HG02943 (cell line): ENCODE results near the gene TXNDC5.

Experiments used
- ATAC-seq: cut with Tn5 transposase; IDR thresholded peaks from one replicate; pipeline ENCODE4 v1.9.1; 2021; ENCODE audit warnings: mild to moderate bottlenecking, low read depth, moderate library complexity; ENCODE audit not compliant: unreplicated experiment

Gene TXNDC5

GRCh38 chr6:7910654-7911344 is at the start of gene TXNDC5:
TXNDC5 (minus strand) TSS chr6:7910788; CDS start chr6:7910776, 12 bp downstream.
- ATAC-seq, result peak; percentile 54

- ATAC-seq, result no peak
Measured at GRCh38 chr6:7960141-7960540, 49.6 kb upstream of the TXNDC5 start.

- no peak for ATAC-seq
Measured at GRCh38 chr6:7959453-7959852, 48.9 kb upstream of the TXNDC5 start.

GRCh38 chr6:7958464-7958863 is 47.9 kb upstream of the TXNDC5 start:
- ATAC-seq, result no peak

GRCh38 chr6:7956257-7956656 is 45.7 kb upstream of the TXNDC5 start:
- no peak for ATAC-seq

GRCh38 chr6:7954477-7955200 is 44.1 kb upstream of the TXNDC5 start:
- no peak for ATAC-seq

- no peak for ATAC-seq
Measured at GRCh38 chr6:7953753-7954152, 43.2 kb upstream of the TXNDC5 start.

- no peak for ATAC-seq
Measured at GRCh38 chr6:7939864-7940228, 29.3 kb upstream of the TXNDC5 start.

- ATAC-seq, result no peak
Measured at GRCh38 chr6:7939184-7939863, 28.7 kb upstream of the TXNDC5 start.

GRCh38 chr6:7938562-7939183 is 28.1 kb upstream of the TXNDC5 start:
- ATAC-seq, result no peak

GRCh38 chr6:7933794-7934193 is 23.2 kb upstream of the TXNDC5 start:
- peak; percentile 55 for ATAC-seq

GRCh38 chr6:7932625-7933024 is 22.0 kb upstream of the TXNDC5 start:
- ATAC-seq, result no peak

GRCh38 chr6:7924867-7925266 is 14.3 kb upstream of the TXNDC5 start:
- no peak for ATAC-seq

- no peak for ATAC-seq
Measured at GRCh38 chr6:7922596-7922995, 12.0 kb upstream of the TXNDC5 start.

- ATAC-seq, result no peak
Measured at GRCh38 chr6:7921632-7922092, 11.1 kb upstream of the TXNDC5 start.

GRCh38 chr6:7921046-7921445 is 10.5 kb upstream of the TXNDC5 start:
- no peak for ATAC-seq

- ATAC-seq, result no peak
Measured at GRCh38 chr6:7920425-7920824, 9.8 kb upstream of the TXNDC5 start.

GRCh38 chr6:7919871-7920270 is 9.3 kb upstream of the TXNDC5 start:
- no peak for ATAC-seq

- ATAC-seq, result no peak
Measured at GRCh38 chr6:7918403-7918802, 7.8 kb upstream of the TXNDC5 start.

GRCh38 chr6:7917729-7918128 is 7.1 kb upstream of the TXNDC5 start:
- no peak for ATAC-seq

- ATAC-seq, result peak; percentile 78
Measured at GRCh38 chr6:7916959-7917358, 6.4 kb upstream of the TXNDC5 start.
